ENCODE data around the gene GLS2. TPM values are rescaled to one million over a fixed set of nuclear protein-coding genes. Genes with fewer than 3 reads are reported as not detected.

Gene GLS2
- total and polyA plus RNA-seq, 9 of the 15 experiments (the other 6 are each of a cell fraction or from before 2014, with no cell fraction given): 0.11 TPM; not detected in 8

- no peak for TF ChIP-seq ZNF644 (tag; IDR thresholded peaks at IDR 0.05; ENCODE audit: low read depth)
- TF ChIP-seq GTF2A2 (tag; IDR thresholded peaks at IDR 0.05): no peak
- TF ChIP-seq SMC3 (conservative IDR thresholded peaks at IDR 0.05; ENCODE audit: insufficient read depth, low read depth, low read length): no peak
- peak; percentile 89 for TF ChIP-seq MAX (CRISPR knock-in tag; IDR thresholded peaks at IDR 0.05)
- no peak for TF ChIP-seq WHSC1 (IDR thresholded peaks at IDR 0.05; ENCODE audit: low read length)
- TF ChIP-seq EP300 (IDR thresholded peaks at IDR 0.05; ENCODE audit: low read length): no peak; the same call in 1 of the 2 replicates
- no peak for TF ChIP-seq SMARCE1 (IDR thresholded peaks at IDR 0.05)
- no peak for TF ChIP-seq ZNF75A (CRISPR knock-in tag; IDR thresholded peaks at IDR 0.05)
- no peak for TF ChIP-seq PCBP2 (IDR thresholded peaks at IDR 0.05; ENCODE audit: low read depth, low read length, poor library complexity, severe bottlenecking)
- TF ChIP-seq, protein P1, sequence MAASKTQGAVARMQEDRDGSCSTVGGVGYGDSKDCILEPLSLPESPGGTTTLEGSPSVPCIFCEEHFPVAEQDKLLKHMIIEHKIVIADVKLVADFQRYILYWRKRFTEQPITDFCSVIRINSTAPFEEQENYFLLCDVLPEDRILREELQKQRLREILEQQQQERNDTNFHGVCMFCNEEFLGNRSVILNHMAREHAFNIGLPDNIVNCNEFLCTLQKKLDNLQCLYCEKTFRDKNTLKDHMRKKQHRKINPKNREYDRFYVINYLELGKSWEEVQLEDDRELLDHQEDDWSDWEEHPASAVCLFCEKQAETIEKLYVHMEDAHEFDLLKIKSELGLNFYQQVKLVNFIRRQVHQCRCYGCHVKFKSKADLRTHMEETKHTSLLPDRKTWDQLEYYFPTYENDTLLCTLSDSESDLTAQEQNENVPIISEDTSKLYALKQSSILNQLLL (CRISPR knock-in tag; IDR thresholded peaks at IDR 0.05; ENCODE audit: borderline replicate concordance): no peak
- TF ChIP-seq HMGN3 (IDR thresholded peaks at IDR 0.05; ENCODE audit: borderline replicate concordance, extremely low read depth, insufficient read length, low read depth, low read length): peak; percentile 89
- no peak for TF ChIP-seq ZNF23 (CRISPR knock-in tag; IDR thresholded peaks at IDR 0.05)
- no peak for TF ChIP-seq KAT8 (IDR thresholded peaks at IDR 0.05; ENCODE audit: low read depth)
These were observed 38.9 kb downstream of the GLS2 start, which contains the start of gene TIMELESS (continued) for GRCh38 chr12:56448860-56449621.

Measured in K562 (cell line).